HG03196 (cell line): Measurements from ENCODE around the gene PWP1.

Experiments used
- ATAC-seq: cut with Tn5 transposase; IDR thresholded peaks from one replicate; pipeline ENCODE4 v1.9.1; 2021; ENCODE audit not compliant: unreplicated experiment

The PWP1 gene

GRCh38 chr12:107685360-107686248, at the start of gene PWP1:
TSS of gene PWP1 (plus strand) at chr12:107685799. CDS start at chr12:107685900, 101 bp downstream.
- ATAC-seq: peak; percentile 85

DNA sequence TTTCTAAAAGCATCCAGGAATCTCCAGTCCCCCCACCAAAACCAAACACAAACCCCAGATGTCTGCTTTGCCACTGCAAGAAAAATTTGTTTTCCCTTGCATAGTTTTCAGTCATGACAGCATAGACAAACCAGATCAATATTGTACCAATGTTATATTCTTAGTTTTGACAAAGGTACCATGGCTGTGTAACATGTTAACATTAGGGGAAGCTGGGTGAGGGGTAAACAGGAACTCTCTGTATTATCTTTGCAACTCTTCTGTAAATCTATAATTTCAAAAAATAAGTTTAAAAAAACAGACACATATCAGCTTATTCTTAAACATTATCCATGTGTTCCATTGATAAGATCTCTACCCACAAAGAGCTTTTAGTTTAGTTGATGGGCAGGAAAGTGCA, 44.4 kb upstream of the PWP1 start:
- no peak for ATAC-seq

DNA sequence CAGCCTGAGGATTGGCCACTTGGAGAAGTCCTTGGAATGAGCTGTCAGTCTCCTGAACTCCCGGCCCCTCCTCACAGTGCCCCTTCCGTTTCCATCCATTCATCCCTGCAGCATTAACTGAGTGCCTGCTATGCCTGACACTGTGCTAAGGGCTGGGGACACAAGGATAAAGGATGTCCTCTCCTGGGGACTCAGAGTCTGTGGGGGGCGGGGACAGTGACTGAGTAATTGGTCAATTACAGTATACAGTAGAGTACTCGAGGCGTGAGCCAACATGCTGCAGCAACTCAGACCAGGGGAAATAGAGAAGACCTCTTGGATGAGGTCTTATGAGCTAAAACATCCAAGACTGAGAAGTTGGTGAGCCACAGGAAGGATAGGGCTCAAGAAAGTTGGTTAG, 43.4 kb upstream of the PWP1 start:
- ATAC-seq: no peak

- ATAC-seq: no peak
Measured at GRCh38 chr12:107645630-107646333, 39.8 kb upstream of the PWP1 start.

DNA sequence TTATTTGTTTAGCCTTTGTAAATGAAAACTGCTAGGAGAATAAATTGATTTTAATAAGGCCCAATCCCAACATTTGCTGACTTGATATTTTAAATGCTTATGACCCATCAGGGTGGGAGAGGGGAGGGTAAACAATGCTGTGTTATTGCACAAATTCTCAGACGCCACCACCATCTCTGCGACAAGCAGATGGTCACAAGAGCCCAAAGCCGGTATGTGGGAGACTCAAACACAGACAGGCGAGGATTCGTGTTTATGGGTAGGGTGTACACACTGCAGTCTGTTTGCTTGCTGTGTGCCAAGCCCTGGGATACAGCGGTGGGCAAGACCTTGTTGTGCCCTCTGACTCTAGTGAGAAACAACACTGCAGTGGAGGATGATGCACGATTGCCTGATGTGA, 39.2 kb upstream of the PWP1 start:
- ATAC-seq: no peak

DNA sequence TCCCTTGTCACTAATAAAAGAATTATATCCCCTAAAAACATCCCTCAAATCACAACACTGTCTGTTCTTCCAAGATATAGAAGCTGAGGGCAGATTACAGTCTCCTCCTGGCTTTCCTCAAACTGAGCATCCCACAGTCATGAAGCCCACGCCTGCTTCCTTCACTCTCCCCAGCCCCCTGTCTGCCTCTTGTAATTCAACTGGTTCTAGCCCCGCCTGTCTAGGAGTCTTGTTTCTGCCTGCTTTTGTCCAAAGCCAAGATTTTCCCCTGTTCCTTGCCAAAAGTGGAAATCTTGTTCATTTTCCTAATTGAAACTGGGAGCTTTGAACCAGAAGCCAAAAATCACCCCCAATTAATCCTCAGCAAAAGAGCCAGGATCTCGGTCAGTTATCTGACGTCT, 35.9 kb upstream of the PWP1 start:
- no peak for ATAC-seq

DNA sequence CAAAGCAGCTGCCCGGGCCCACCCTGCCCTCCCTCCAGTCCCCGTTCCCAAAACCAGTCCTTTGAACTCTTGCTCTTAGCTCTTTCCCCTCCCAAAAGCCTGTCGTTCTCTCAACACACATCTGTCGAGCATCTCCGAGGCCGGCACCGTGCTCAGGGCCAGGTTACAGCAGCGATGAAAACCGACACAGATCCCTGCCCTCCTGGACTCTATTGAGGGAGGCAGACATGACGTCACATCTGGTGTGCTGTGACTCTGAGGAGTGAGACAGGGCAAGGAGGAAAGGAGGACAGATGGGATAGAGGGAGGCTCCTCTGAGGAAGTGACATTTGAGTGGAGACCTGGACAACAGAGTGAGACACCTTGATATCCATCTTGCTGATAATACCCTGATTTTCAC, 34.6 kb upstream of the PWP1 start:
- no peak for ATAC-seq

GRCh38 chr12:107651571-107652449, 33.8 kb upstream of the PWP1 start:
- ATAC-seq: no peak

DNA sequence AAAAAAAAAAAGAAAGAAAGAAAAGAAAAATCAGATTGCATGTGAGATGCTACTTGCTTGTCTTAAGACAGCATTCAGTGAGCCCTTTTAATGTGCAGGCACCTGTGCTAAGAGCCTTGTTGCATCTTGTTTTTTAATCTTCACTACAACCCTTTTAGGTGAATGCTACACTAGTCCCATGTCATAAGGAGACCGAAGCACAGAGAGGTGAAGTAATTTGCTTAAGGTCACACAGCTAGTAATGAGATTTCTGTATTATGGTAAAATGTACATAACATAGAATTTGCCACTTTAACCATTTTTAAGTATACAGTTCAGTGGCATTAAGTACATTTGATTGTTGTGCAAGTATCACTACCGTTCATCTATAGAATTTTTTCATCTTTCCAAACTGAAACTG, 32.1 kb upstream of the PWP1 start:
- ATAC-seq: no peak

GRCh38 chr12:107654873-107655272, 30.7 kb upstream of the PWP1 start:
- no peak for ATAC-seq

DNA sequence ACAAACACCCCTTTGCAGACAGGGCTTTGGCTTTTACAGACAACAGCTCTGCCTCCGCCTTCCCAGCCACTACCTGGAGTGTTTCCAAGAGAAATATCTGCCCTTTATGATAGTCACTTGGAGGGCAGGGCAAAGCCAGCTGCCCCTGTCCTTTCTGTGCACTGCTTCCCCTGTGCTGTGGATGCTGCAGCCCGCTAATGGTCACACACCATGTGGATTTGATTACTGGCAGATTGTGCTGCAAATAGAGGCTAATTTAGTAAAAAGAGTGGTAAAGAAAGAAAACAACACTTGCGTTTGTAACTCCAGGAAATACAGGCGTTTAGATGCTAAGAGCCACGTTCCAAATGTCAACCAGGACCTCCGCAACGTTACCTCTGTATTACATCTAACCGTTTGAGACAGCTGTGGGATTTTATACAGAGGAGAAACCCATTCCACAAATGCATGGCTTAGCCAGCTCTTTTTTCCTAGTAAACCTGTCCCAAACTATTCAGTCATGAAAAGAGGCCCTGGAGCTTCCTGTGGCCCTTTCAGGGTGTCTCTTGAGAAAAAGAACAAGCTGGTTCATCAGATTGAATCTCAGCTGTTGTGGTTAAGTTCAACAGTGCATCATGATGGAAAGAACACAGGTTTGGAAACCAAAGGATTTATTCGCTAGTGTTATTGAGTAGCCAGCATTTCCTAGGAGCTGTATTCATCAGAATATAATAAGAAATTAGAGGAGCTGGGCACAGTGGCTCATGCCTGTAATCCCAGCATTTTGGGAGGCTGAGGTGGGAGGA, 30.1 kb upstream of the PWP1 start:
- no peak for ATAC-seq

- no peak for ATAC-seq
Measured at GRCh38 chr12:107656302-107656701, 29.3 kb upstream of the PWP1 start.

- no peak for ATAC-seq
Measured at GRCh38 chr12:107657133-107657532, 28.5 kb upstream of the PWP1 start.

- no peak for ATAC-seq
Measured at GRCh38 chr12:107657621-107658020, 28.0 kb upstream of the PWP1 start.

DNA sequence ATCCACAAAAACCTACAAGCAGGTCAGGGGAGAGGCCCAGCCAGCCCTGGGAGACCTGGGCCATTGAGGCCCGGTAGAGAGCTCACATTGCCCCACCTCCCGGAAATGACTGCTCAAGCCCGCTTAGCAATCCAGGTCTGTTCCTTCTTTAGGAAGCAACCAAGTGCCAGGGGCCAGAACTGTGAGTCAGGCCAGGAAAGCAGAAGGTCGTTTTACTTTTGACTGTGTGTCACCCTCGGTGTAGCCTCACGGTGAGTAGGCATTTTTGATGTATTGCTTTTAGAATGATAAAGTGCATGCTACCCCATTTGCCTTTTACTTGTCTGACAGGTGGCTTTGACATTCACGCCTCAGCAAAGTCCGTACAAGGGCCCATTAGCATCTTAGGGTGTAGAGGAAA, 25.4 kb upstream of the PWP1 start:
- no peak for ATAC-seq

GRCh38 chr12:107660861-107661415, 24.7 kb upstream of the PWP1 start:
- ATAC-seq: no peak

GRCh38 chr12:107661830-107662229, 23.8 kb upstream of the PWP1 start:
- ATAC-seq: no peak

GRCh38 chr12:107662484-107662883, 23.1 kb upstream of the PWP1 start:
- no peak for ATAC-seq

- ATAC-seq: no peak
Measured at GRCh38 chr12:107663277-107663676, 22.3 kb upstream of the PWP1 start.

DNA sequence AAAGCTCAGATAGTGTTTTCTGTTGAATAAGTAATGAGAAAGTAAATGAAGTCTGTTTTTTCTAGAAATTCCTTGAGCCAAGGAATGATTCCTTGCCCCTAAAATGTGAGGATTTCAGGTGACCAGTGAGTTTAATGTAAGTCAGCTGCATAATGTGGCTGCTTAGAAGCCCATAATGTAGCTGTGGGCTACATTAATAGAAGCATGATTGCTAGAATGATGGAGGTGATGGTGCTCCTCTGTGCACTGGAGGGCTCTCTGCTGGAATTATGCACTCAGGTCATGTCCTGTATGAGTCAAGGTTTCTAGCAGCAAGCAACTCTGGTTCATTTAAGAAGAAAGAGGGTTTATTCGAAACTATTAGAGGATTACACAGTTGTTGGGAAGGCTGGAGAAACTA, 19.6 kb upstream of the PWP1 start:
- ATAC-seq: no peak
